Thyroid gland (tissue), 4 donors: ENCODE results near the gene AP2B1.

Experiments
- POLR2A ChIP-seq, 2 donors: fragments of 450-650 bp; IDR thresholded peaks; one replicate each; pipeline ENCODE4 v1.6.1; 2017; ENCODE audit warnings: antibody characterized with exemption in 2 of 2, mild to moderate bottlenecking in 2 of 2, moderate library complexity in 1 of 2
- TF ChIP-seq, protein P1 (sequence below), 6 experiments: fragments of 200-600 bp in 3 of 6; fragments of 450-650 bp in 3 of 6; sonication (generic) in 3 of 6; IDR thresholded peaks; one replicate each; pipeline ENCODE4 v1.5.1; 2016 to 2019; ENCODE audit warnings: antibody characterized with exemption in 6 of 6, mild to moderate bottlenecking in 2 of 6, inconsistent platforms in 1 of 6, moderate library complexity in 1 of 6

DNA sequence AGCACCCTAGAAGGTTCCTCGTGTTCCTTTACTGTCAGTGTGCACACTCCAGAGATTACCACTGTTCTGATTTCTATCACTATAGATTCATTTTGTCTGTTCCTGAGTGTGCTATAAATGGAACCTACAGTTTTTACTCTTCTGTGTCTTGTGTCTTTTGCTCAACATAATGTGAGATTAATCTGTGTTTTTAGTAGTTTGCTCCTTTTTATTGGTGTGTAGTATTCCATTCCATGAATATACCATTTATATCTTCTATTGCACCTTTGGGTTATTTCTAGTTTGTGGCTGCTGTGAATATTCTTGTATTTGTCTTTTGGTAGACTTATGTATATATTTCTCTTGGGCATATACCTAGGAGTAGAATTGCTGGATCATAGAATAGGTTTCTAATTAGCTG is 68.2 kb downstream of the AP2B1 start:
- TF ChIP-seq, protein P1, sequence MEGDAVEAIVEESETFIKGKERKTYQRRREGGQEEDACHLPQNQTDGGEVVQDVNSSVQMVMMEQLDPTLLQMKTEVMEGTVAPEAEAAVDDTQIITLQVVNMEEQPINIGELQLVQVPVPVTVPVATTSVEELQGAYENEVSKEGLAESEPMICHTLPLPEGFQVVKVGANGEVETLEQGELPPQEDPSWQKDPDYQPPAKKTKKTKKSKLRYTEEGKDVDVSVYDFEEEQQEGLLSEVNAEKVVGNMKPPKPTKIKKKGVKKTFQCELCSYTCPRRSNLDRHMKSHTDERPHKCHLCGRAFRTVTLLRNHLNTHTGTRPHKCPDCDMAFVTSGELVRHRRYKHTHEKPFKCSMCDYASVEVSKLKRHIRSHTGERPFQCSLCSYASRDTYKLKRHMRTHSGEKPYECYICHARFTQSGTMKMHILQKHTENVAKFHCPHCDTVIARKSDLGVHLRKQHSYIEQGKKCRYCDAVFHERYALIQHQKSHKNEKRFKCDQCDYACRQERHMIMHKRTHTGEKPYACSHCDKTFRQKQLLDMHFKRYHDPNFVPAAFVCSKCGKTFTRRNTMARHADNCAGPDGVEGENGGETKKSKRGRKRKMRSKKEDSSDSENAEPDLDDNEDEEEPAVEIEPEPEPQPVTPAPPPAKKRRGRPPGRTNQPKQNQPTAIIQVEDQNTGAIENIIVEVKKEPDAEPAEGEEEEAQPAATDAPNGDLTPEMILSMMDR (IDR thresholded peaks at IDR 0.05): no peak
- TF ChIP-seq POLR2A (IDR thresholded peaks at IDR 0.05): no peak
